AG09319 (cell line): Measurements from ENCODE around the gene ANKRA2.

ENCODE experiments used
- DNase-seq: peaks from one replicate; pipeline ENCODE4 v3.0.0-alpha.2; 2010; ENCODE audit warnings: low read depth; ENCODE audit errors: extremely low read depth
- TF ChIP-seq, protein P1 (sequence below): IDR thresholded peaks from 2 replicates; pipeline ENCODE4 v1.5.1; 2011; ENCODE audit warnings: low read depth, mild to moderate bottlenecking, inconsistent platforms, low read length, moderate library complexity

Gene ANKRA2

DNA sequence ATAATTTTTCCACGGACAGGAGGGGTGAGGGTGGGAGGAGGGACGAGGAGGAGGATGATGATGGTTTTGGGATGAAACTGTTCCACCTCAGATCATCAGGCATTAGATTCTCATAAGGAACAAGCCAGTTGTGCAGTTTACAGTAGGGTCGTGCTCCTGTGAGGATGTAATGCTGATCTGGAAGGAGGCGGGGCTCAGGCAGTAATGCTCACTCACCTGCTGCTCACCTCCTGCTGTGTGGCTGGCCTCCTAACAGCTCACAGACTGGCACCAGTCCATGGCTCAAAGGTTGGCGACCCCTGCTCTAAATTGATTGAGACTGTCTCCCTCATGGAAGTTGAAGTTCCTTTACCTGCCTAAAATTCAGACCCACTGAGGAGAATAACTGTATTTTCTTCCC is 33.2 kb downstream of the ANKRA2 start:
- TF ChIP-seq, protein P1, sequence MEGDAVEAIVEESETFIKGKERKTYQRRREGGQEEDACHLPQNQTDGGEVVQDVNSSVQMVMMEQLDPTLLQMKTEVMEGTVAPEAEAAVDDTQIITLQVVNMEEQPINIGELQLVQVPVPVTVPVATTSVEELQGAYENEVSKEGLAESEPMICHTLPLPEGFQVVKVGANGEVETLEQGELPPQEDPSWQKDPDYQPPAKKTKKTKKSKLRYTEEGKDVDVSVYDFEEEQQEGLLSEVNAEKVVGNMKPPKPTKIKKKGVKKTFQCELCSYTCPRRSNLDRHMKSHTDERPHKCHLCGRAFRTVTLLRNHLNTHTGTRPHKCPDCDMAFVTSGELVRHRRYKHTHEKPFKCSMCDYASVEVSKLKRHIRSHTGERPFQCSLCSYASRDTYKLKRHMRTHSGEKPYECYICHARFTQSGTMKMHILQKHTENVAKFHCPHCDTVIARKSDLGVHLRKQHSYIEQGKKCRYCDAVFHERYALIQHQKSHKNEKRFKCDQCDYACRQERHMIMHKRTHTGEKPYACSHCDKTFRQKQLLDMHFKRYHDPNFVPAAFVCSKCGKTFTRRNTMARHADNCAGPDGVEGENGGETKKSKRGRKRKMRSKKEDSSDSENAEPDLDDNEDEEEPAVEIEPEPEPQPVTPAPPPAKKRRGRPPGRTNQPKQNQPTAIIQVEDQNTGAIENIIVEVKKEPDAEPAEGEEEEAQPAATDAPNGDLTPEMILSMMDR: no peak
- DNase-seq: no peak

GRCh38 chr5:73531356-73531755 is 34.1 kb downstream of the ANKRA2 start:
- DNase-seq: no peak
- TF ChIP-seq, protein P1: no peak

- TF ChIP-seq, protein P1: no peak
- no peak for DNase-seq
These were observed 36.4 kb downstream of the ANKRA2 start for GRCh38 chr5:73529081-73529480.

GRCh38 chr5:73528248-73528647 is 37.2 kb downstream of the ANKRA2 start:
- TF ChIP-seq, protein P1: no peak
- DNase-seq: no peak

GRCh38 chr5:73525606-73526203 is 39.7 kb downstream of the ANKRA2 start:
- no peak for DNase-seq
- TF ChIP-seq, protein P1: no peak

GRCh38 chr5:73523861-73524260 is 41.6 kb downstream of the ANKRA2 start:
- TF ChIP-seq, protein P1: no peak
- DNase-seq: no peak

DNA sequence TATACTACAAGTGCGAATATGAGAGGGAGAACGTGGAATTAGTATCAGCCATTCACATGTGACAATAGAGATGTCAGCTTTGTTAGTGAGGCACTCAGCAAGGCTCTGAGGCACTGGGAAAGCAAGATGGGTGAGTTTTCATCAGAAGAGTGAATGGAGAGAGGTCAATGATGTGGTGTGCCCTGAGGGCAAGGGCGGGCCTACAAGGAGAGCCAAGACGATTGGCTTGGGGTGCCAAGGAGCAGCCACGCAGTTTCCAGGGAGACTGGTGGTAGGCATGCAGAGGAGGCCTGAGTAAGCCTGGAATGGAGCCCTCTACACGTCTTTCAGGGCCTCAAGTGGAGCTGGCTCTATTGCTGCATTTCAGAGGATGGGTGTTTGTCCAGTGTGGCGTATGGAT is 42.5 kb downstream of the ANKRA2 start:
- DNase-seq: no peak
- TF ChIP-seq, protein P1: no peak
